CD14-positive monocyte (primary cell): ENCODE measurements around the gene PAQR5. TPM values are rescaled to one million over a fixed set of nuclear protein-coding genes. Genes with fewer than 3 reads are reported as not detected.
A peak's percentile ranks its signal among the peaks of the same experiment; 100 is the strongest.

ENCODE experiments used
- DNase-seq, 3 donors: peaks; one replicate each; pipeline ENCODE4 v3.0.0-alpha.2; 2011 to 2022
- H2AFZ ChIP-seq: 2 replicates; pipeline ENCODE4 v1.6.0; 2012; ENCODE audit warnings: mild to moderate bottlenecking, low read depth, low read length, inconsistent platforms; ENCODE audit not compliant: insufficient read depth, poor library complexity, severe bottlenecking
- H3K27ac ChIP-seq, 2 donors: 1 replicate in 1 of 2; 2 replicates in 1 of 2; pipeline ENCODE4 v1.5.1; 2012 to 2013; ENCODE audit warnings: low read length in 2 of 2, control low read depth in 1 of 2, inconsistent platforms in 1 of 2, low read depth in 1 of 2, mild to moderate bottlenecking in 1 of 2
- H3K27me3 ChIP-seq, 2 donors: one replicate each; pipeline versions ENCODE4 v1.6.0 to v1.6.1; 2011 to 2013; ENCODE audit warnings: low read length in 2 of 2; ENCODE audit not compliant: control insufficient read depth in 2 of 2, insufficient read depth in 2 of 2
- H3K36me3 ChIP-seq, 2 donors: replicated peaks in 1 of 2; 1 replicate in 1 of 2; 2 replicates in 1 of 2; pipeline versions ENCODE4 v1.5.1 to v1.6.1; 2012 to 2013; ENCODE audit warnings: low read length in 2 of 2, control low read depth in 1 of 2, inconsistent platforms in 1 of 2, mild to moderate bottlenecking in 1 of 2; ENCODE audit not compliant: insufficient read depth in 2 of 2, control insufficient read depth in 1 of 2
- H3K4me1 ChIP-seq, 2 donors: 1 replicate in 1 of 2; 2 replicates in 1 of 2; pipeline versions ENCODE4 v1.5.1 to v1.6.1; 2012 to 2013; ENCODE audit warnings: low read length in 2 of 2, control low read depth in 1 of 2, inconsistent platforms in 1 of 2, mild to moderate bottlenecking in 1 of 2, moderate library complexity in 1 of 2; ENCODE audit not compliant: insufficient read depth in 2 of 2, control insufficient read depth in 1 of 2
- H3K4me2 ChIP-seq: replicated peaks from 2 replicates; pipeline ENCODE3; 2012; ENCODE audit warnings: low read length, moderate library complexity, mild to moderate bottlenecking; ENCODE audit not compliant: poor library complexity, severe bottlenecking; ENCODE audit errors: extremely low read depth
- H3K4me3 ChIP-seq, 3 experiments: fragments of 200-600 bp in 1 of 3; sonication (generic) in 1 of 3; replicated peaks in 1 of 3; 1 replicate in 2 of 3; 2 replicates in 1 of 3; pipeline ENCODE4 v1.5.1; 2011 to 2013; ENCODE audit warnings: low read length in 3 of 3, mild to moderate bottlenecking in 3 of 3, control low read depth in 2 of 3, low read depth in 2 of 3, inconsistent platforms in 1 of 3, moderate library complexity in 1 of 3
- H3K79me2 ChIP-seq: 2 replicates; pipeline ENCODE4 v1.6.0; 2012; ENCODE audit warnings: mild to moderate bottlenecking, control low read depth, inconsistent platforms, low read length, moderate library complexity; ENCODE audit not compliant: insufficient read depth
- H3K9ac ChIP-seq: 2 replicates; pipeline ENCODE4 v1.6.0; 2017; ENCODE audit warnings: low read length, mild to moderate bottlenecking; ENCODE audit not compliant: insufficient read depth, poor library complexity, severe bottlenecking
- H3K9me3 ChIP-seq, 2 donors: replicated peaks in 1 of 2; 1 replicate in 1 of 2; 2 replicates in 1 of 2; pipeline versions ENCODE4 v1.5.1 to v1.6.1; 2012 to 2013; ENCODE audit warnings: low read length in 2 of 2, control low read depth in 1 of 2; ENCODE audit not compliant: control insufficient read depth in 1 of 2, insufficient read depth in 1 of 2
- H4K20me1 ChIP-seq: 2 replicates; pipeline ENCODE4 v1.6.0; 2012; ENCODE audit warnings: mild to moderate bottlenecking, low read length, control low read depth, moderate library complexity; ENCODE audit not compliant: insufficient read depth
- H3K27ac Mint-ChIP-seq, 7 donors: one replicate each; pipeline ENCODE4 v1.8.0; 2020; ENCODE audit warnings: mild to moderate bottlenecking in 7 of 7, mixed read lengths in 7 of 7, moderate library complexity in 6 of 7, inconsistent platforms in 2 of 7
- H3K27me3 Mint-ChIP-seq, 3 donors: one replicate each; pipeline ENCODE4 v1.8.0; 2021 to 2022; ENCODE audit warnings: low read depth in 3 of 3, mild to moderate bottlenecking in 3 of 3, mixed read lengths in 3 of 3, moderate library complexity in 3 of 3, inconsistent platforms in 1 of 3
- H3K36me3 Mint-ChIP-seq, 2 donors: one replicate each; pipeline ENCODE4 v1.8.0; 2020; ENCODE audit warnings: mixed read lengths in 2 of 2, inconsistent platforms in 1 of 2, mild to moderate bottlenecking in 1 of 2
- H3K4me1 Mint-ChIP-seq: one replicate; pipeline ENCODE4 v1.8.0; 2020; ENCODE audit warnings: mild to moderate bottlenecking, mixed read lengths
- H3K4me3 Mint-ChIP-seq, 2 donors: one replicate each; pipeline ENCODE4 v1.8.0; 2020; ENCODE audit warnings: mild to moderate bottlenecking in 2 of 2, mixed read lengths in 2 of 2, moderate library complexity in 1 of 2
- H3K9me3 Mint-ChIP-seq, 7 donors: one replicate each; pipeline ENCODE4 v1.8.0; 2020 to 2022; ENCODE audit warnings: mixed read lengths in 7 of 7, mild to moderate bottlenecking in 6 of 7, moderate library complexity in 6 of 7, inconsistent platforms in 2 of 7
- WGBS: methylation state at CpG from one replicate; pipeline ENCODE4 v1.1.5; 2013; ENCODE audit warnings: missing lambda C conversion rate; ENCODE audit not compliant: insufficient coverage; 5-methylcytosine and 5-hydroxymethylcytosine counted together
- intact Hi-C, 2 donors: fragments of 100-400 bp; cut with micrococcal nuclease; formaldehyde crosslinking; loops; one replicate each; pipeline versions ENCODE4 v1.15.0 to v1.15.1; 2023
- polyA plus RNA-seq, 3 donors: library from polyadenylated mRNA; depleted of rRNA in 1 of 3; unstranded in 2 of 3; stranded (reverse) in 1 of 3; fragments of 300-500 nt in 2 of 3; fragments of >200 nt in 1 of 3; fragmentation: Illumina TruSeq in 2 of 3; gene quantifications; 1 replicate in 2 of 3; 2 replicates in 1 of 3; pipeline ENCODE4 v1.2.3, GENCODE V29; 2012 to 2021
- TF ChIP-seq, protein P1 (sequence below): fragments of 200-600 bp; IDR thresholded peaks from one replicate; pipeline ENCODE4 v1.8.0; 2022; ENCODE audit warnings: antibody characterized with exemption, mild to moderate bottlenecking

PAQR5 gene
- polyA plus RNA-seq, 3 donors: not detected

DNA sequence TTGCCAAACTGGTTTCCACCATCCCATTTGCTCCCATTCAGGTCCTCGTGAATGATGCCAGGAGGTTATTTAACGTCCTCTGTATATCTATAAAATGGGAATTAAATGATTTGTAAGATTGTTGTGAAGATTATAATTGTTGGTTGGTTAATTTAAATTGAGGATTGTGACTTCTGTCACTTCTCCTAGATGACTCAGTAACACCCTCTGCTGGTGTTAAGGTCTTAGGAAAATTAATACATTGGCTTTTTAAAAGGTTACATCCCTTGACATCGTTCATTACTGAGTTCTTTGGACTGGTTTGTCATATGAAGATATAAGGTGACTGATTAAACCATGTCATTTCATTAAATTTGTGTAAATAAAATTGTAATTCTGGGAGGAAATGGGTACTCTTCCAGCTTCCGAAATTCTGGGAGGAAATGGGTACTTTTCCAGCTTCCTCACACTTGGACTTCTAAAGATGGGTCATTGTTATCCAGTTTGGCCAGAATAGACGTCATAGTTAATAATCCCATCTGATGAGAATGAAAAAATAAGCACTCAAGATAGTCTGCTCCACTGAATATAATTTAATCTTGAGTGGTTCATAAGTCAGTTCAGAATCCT, 33.3 kb upstream of the PAQR5 start:
- H3K27ac ChIP-seq: no peak overlapping the region
- no peaks in the 10 kb centered on the region for H4K20me1 ChIP-seq
- Mint-ChIP-seq H3K9me3 (no peaks in the 10 kb centered on the region), H3K27ac (no peak overlapping the region), H3K27me3 (no peaks in the 10 kb centered on the region), H3K4me3 (no peak overlapping the region), H3K4me1 (peaks cover 7% of the 10 kb centered on the region), H3K36me3 (peaks cover 33 to 40% of the 10 kb centered on the region in 2 donors)
- H3K4me2 ChIP-seq: no peak overlapping the region
- no peaks in the 10 kb centered on the region for H3K27me3 ChIP-seq
- H3K4me1 ChIP-seq: no peaks in the 10 kb centered on the region
- no peak overlapping the region for H2AFZ ChIP-seq
- DNase-seq: peak in 1 of 3 donors; percentile 12
- no CpG with 5 or more reads among the region's 5 CpGs for WGBS
- no peak overlapping the region for H3K9ac ChIP-seq
- H3K79me2 ChIP-seq: no peaks in the 10 kb centered on the region
- TF ChIP-seq, protein P1, sequence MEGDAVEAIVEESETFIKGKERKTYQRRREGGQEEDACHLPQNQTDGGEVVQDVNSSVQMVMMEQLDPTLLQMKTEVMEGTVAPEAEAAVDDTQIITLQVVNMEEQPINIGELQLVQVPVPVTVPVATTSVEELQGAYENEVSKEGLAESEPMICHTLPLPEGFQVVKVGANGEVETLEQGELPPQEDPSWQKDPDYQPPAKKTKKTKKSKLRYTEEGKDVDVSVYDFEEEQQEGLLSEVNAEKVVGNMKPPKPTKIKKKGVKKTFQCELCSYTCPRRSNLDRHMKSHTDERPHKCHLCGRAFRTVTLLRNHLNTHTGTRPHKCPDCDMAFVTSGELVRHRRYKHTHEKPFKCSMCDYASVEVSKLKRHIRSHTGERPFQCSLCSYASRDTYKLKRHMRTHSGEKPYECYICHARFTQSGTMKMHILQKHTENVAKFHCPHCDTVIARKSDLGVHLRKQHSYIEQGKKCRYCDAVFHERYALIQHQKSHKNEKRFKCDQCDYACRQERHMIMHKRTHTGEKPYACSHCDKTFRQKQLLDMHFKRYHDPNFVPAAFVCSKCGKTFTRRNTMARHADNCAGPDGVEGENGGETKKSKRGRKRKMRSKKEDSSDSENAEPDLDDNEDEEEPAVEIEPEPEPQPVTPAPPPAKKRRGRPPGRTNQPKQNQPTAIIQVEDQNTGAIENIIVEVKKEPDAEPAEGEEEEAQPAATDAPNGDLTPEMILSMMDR: peak; percentile 44
- H3K4me3 ChIP-seq: no peak overlapping the region
- H3K36me3 ChIP-seq: peaks cover 4 to 35% of the 10 kb centered on the region in 2 donors
- H3K9me3 ChIP-seq: no peaks in the 10 kb centered on the region
- intact Hi-C loops: loop anchor here (2.0 to 10.0 kb wide), 2 partner anchors 201 to 207 kb away; no protein-coding TSS in a partner anchor

DNA sequence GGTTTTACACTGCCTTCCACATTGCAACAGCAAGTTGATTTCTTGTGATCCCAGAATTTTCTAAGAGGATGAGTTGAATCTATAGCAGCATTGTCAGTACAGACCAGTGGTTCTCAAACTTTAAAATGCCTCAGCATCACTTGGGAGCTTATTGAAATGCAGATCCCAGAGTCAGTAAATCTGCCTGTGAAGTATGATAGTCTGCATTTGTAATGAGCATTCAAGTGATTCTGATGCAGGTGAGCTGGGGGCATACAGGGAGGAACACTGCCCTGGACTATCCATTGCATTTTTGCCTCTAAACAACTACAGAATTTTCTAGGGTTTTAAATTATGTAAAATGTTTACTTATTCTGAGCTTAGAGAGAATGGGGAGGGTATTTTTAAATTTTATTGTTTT, 27.5 kb upstream of the PAQR5 start:
- Histone ChIP-seq H3K79me2 (no peaks in the 10 kb centered on the region), H3K4me3 (no peak overlapping the region), H3K4me2 (no peak overlapping the region), H3K27me3 (no peaks in the 10 kb centered on the region), H4K20me1 (no peaks in the 10 kb centered on the region), H3K9ac (no peak overlapping the region), H3K9me3 (no peaks in the 10 kb centered on the region), H3K36me3 (peaks cover 2 to 14% of the 10 kb centered on the region in 2 donors), H3K4me1 (no peaks in the 10 kb centered on the region), H3K27ac (no peak overlapping the region), H2AFZ (no peak overlapping the region)
- Mint-ChIP-seq H3K9me3 (no peaks in the 10 kb centered on the region), H3K27me3 (peaks cover 0 to 1% (median 1%) of the 10 kb centered on the region in 3 donors), H3K27ac (no peak overlapping the region), H3K36me3 (peaks cover 27 to 29% of the 10 kb centered on the region in 2 donors), H3K4me1 (no peaks in the 10 kb centered on the region), H3K4me3 (no peak overlapping the region)
- DNase-seq: no peak
- TF ChIP-seq, protein P1: no peak
- intact Hi-C loops: no loop called here
